ENCODE data around the gene C22orf15. TPM values are rescaled to one million over a fixed set of nuclear protein-coding genes. Genes with fewer than 3 reads are reported as not detected.

C22orf15 gene
- total RNA-seq, 1 experiment from 2014 or later = not detected

DNA sequence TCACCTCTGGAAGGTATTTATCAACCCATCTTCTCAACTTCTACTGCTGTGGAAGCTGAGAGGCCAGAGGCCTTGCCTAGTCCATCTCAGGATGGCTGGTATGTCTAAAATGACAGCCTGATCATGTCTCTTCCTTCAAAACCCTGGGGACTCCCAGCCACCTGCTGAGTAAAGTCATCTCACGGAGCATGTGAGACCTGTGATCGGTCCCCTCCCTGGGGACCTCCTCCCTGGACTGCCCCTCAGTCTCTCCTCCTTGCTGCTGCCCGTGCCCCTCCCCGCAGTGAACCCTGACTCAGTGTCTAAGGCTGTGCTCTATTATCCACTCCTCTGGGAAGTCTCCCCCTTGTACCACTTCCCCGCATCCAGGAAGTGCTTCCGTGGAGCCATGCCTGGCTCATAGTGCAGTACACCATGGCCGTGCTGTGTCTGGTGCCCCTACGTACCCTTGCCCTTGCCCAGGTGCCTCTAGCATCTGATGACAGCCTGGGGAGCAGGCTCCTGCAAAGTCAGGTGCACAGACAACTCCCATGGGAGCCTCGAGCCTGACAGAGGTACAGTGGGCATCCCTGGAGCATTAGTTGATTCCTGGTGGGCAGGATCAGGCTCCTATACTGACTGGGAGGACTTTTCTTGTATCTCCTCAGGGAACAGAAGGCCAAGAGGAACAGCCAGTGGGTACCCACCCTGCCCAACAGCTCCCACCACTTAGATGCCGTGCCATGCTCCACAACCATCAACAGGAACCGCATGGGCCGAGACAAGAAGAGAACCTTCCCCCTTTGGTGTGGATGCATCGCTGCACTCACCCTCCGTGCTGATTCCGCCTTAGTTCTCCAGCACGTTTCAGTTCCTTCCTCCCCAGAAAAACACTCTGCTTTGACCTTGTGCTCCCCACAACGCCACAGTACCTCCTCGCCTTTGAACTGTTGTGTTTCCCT lies 37.8 kb downstream of the C22orf15 start:
- CTCF ChIA-PET = no interaction called here
- no peak for DNase-seq
- no peaks in the 10 kb centered on the region for H3K9me2 ChIP-seq (ENCODE audit: insufficient read depth)
- H3K4me2 ChIP-seq = no peak overlapping the region
- no peaks in the 10 kb centered on the region for H4K20me1 ChIP-seq (ENCODE audit: insufficient read depth)
- H3K4me3 ChIP-seq = no peak overlapping the region
- H3K36me3 ChIP-seq (ENCODE audit: low read depth) = no peaks in the 10 kb centered on the region
- no peaks in the 10 kb centered on the region for H3K79me2 ChIP-seq (ENCODE audit: low read depth)
- POLR2A ChIA-PET (ENCODE audit: unreplicated experiment) = no interaction called here
- no peak overlapping the region for H3K27ac ChIP-seq
- TF ChIP-seq EZH2 (IDR thresholded peaks at IDR 0.05; ENCODE audit: low read depth) (no peak), CTCF (conservative IDR thresholded peaks at IDR 0.05) (no peak)
- no peaks in the 10 kb centered on the region for H3K27me3 ChIP-seq (ENCODE audit: insufficient read depth, low read depth)
- H2AFZ ChIP-seq = no peak overlapping the region
- H3K9me3 ChIP-seq (ENCODE audit: insufficient read depth, low read depth) = no peaks in the 10 kb centered on the region
- no peaks in the 10 kb centered on the region for H3K4me1 ChIP-seq (replicated peaks; ENCODE audit: insufficient read depth)
- H3F3A ChIP-seq (ENCODE audit: insufficient read depth, low read depth) = no peaks in the 10 kb centered on the region
- intact Hi-C loops (cut with micrococcal nuclease; ENCODE audit: unreplicated experiment) = no loop called here
- no TSS peak for BruUV-seq (replicated peaks)

DNA sequence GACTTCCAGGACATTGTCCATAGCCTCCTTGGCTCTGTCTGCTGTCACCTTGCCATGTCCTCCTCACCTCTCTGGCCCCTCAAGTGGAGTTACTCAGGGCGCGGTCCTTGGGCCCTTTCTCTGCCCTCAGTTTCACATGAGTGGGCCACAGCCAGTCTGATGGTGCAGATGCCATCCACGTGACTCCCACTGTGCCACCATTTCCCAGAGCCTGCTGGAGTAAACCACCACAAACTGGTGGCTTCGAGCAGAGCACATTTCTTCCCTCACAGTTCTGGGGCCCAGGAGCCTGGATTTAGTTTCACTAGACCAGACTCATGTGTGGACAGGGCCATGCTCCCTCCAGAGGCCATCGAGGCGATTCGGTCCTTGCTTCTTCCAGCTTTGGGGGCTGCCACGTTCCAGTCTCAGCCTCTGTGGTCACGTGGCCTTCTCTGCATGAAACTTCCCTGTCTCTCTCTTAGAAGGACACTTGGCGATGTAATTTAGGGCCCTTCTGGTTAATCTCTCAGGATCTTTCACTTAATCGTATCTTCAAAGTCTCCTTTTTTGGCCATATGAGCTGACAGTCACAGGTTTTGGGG lies 38.5 kb downstream of the C22orf15 start:
- Histone ChIP-seq H3K27me3 (ENCODE audit: insufficient read depth, low read depth) (no peaks in the 10 kb centered on the region), H3K4me3 (no peak overlapping the region), H2AFZ (no peak overlapping the region), H3K9me3 (ENCODE audit: insufficient read depth, low read depth) (no peaks in the 10 kb centered on the region), H3K27ac (no peak overlapping the region), H3F3A (ENCODE audit: insufficient read depth, low read depth) (no peaks in the 10 kb centered on the region), H3K4me2 (no peak overlapping the region), H3K36me3 (ENCODE audit: low read depth) (0 out of 2 replicates have a peak, but pooled peaks cover 6% of the 10 kb centered on the region), H3K9me2 (ENCODE audit: insufficient read depth) (no peaks in the 10 kb centered on the region), H4K20me1 (ENCODE audit: insufficient read depth) (no peaks in the 10 kb centered on the region), H3K79me2 (ENCODE audit: low read depth) (no peaks in the 10 kb centered on the region), H3K4me1 (replicated peaks; ENCODE audit: insufficient read depth) (no peaks in the 10 kb centered on the region)
- DNase-seq = no peak
- POLR2A ChIA-PET (ENCODE audit: unreplicated experiment) = no interaction called here
- intact Hi-C loops (cut with micrococcal nuclease; ENCODE audit: unreplicated experiment) = no loop called here
- TF ChIP-seq CTCF (conservative IDR thresholded peaks at IDR 0.05) = no peak
- TF ChIP-seq EZH2 (IDR thresholded peaks at IDR 0.05; ENCODE audit: low read depth) = no peak
- no TSS peak for BruUV-seq (replicated peaks)
- CTCF ChIA-PET = no interaction called here

DNA sequence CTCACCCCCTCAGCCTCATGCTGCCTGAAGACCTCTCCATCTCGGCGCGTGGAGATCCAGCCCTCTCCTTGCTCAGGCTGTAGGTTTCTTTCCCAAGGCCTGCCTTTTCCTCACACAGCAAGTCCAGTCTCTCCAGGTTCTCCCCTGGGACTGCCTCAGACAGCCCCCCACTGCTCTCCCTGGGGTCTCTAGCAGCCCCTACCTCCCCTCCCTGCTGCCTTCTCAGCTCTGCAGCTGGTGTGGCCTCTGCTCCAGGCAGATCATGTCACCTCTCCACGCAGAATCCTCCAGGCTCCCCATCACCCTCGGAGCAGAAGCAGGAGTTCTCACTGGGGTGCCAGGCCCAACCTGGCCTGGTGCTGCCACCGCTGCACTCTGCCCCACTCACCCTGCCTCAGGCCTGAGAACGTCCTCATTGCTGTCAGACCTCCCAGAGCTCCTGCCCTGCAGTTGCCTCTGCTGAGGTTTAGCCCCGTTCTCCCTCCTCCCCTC lies 39.1 kb downstream of the C22orf15 start:
- H3K79me2 ChIP-seq (ENCODE audit: low read depth) = no peaks in the 10 kb centered on the region
- no peak overlapping the region for H3K4me3 ChIP-seq
- no peaks in the 10 kb centered on the region for H3F3A ChIP-seq (ENCODE audit: insufficient read depth, low read depth)
- intact Hi-C loops (cut with micrococcal nuclease; ENCODE audit: unreplicated experiment) = no loop called here
- no peak overlapping the region for H3K27ac ChIP-seq
- H3K9me3 ChIP-seq (ENCODE audit: insufficient read depth, low read depth) = no peaks in the 10 kb centered on the region
- no peak overlapping the region for H2AFZ ChIP-seq
- ChIA-PET CTCF (no interaction called here), POLR2A (ENCODE audit: unreplicated experiment) (no interaction called here)
- 0 out of 2 replicates have a peak, but pooled peaks cover 6% of the 10 kb centered on the region for H3K36me3 ChIP-seq (ENCODE audit: low read depth)
- no peak for DNase-seq
- BruUV-seq (replicated peaks) = no TSS peak
- H3K4me2 ChIP-seq = no peak overlapping the region
- H3K9me2 ChIP-seq (ENCODE audit: insufficient read depth) = no peaks in the 10 kb centered on the region
- H4K20me1 ChIP-seq (ENCODE audit: insufficient read depth) = no peaks in the 10 kb centered on the region
- TF ChIP-seq CTCF (conservative IDR thresholded peaks at IDR 0.05) = no peak
- no peaks in the 10 kb centered on the region for H3K27me3 ChIP-seq (ENCODE audit: insufficient read depth, low read depth)
- H3K4me1 ChIP-seq (replicated peaks; ENCODE audit: insufficient read depth) = no peaks in the 10 kb centered on the region
